Measurements from ENCODE around the gene PTPRC.

PTPRC gene

GRCh38 chr1:198633675-198634121 lies 5.1 kb upstream of the PTPRC start:
- no peak overlapping the region for H3K9ac ChIP-seq (ENCODE audit: low read length in 5 of 5)
- H3K4me1 ChIP-seq (ENCODE audit: control insufficient read depth in 5 of 5, insufficient read depth in 5 of 5, low read length in 5 of 5) = peaks cover 0 to 4% (median 0%) of the 10 kb centered on the region in 5 donors
- H3K27ac ChIP-seq (ENCODE audit: low read depth, low read length) = no peak overlapping the region
- H3K27me3 ChIP-seq (ENCODE audit: control insufficient read depth in 5 of 5, insufficient read depth in 4 of 5, low read length in 5 of 5) = no peaks in the 10 kb centered on the region
- H3K9me3 ChIP-seq (ENCODE audit: control insufficient read depth in 5 of 5, low read length in 5 of 5) = no peaks in the 10 kb centered on the region
- H3K4me3 ChIP-seq (ENCODE audit: low read depth in 1 of 5, low read length in 5 of 5) = no peak overlapping the region
- no peaks in the 10 kb centered on the region for H3K36me3 ChIP-seq (ENCODE audit: control insufficient read depth in 5 of 5, insufficient read depth in 5 of 5, low read length in 5 of 5)

GRCh38 chr1:198635964-198636363 lies 2.9 kb upstream of the PTPRC start:
- H3K9me3 ChIP-seq (ENCODE audit: control insufficient read depth in 5 of 5, low read length in 5 of 5) = no peaks in the 10 kb centered on the region
- no peak overlapping the region for H3K27ac ChIP-seq (ENCODE audit: low read depth, low read length)
- H3K4me3 ChIP-seq (ENCODE audit: low read depth in 1 of 5, low read length in 5 of 5) = no peak overlapping the region
- H3K9ac ChIP-seq (ENCODE audit: low read length in 5 of 5) = no peak overlapping the region
- no peaks in the 10 kb centered on the region for H3K36me3 ChIP-seq (ENCODE audit: control insufficient read depth in 5 of 5, insufficient read depth in 5 of 5, low read length in 5 of 5)
- peaks cover 0 to 4% (median 0%) of the 10 kb centered on the region in 5 donors for H3K4me1 ChIP-seq (ENCODE audit: control insufficient read depth in 5 of 5, insufficient read depth in 5 of 5, low read length in 5 of 5)
- H3K27me3 ChIP-seq (ENCODE audit: control insufficient read depth in 5 of 5, insufficient read depth in 4 of 5, low read length in 5 of 5) = no peaks in the 10 kb centered on the region

- Histone ChIP-seq H3K27me3 (ENCODE audit: control insufficient read depth in 5 of 5, insufficient read depth in 4 of 5, low read length in 5 of 5) (no peaks in the 10 kb centered on the region), H3K9me3 (ENCODE audit: control insufficient read depth in 5 of 5, low read length in 5 of 5) (no peaks in the 10 kb centered on the region), H3K27ac (ENCODE audit: low read depth, low read length) (no peak overlapping the region), H3K4me1 (ENCODE audit: control insufficient read depth in 5 of 5, insufficient read depth in 5 of 5, low read length in 5 of 5) (peaks cover 0 to 4% (median 0%) of the 10 kb centered on the region in 5 donors), H3K9ac (ENCODE audit: low read length in 5 of 5) (no peak overlapping the region), H3K36me3 (ENCODE audit: control insufficient read depth in 5 of 5, insufficient read depth in 5 of 5, low read length in 5 of 5) (no peaks in the 10 kb centered on the region), H3K4me3 (ENCODE audit: low read depth in 1 of 5, low read length in 5 of 5) (no peak overlapping the region)
Measured at GRCh38 chr1:198636391-198636790, 2.4 kb upstream of the PTPRC start.

GRCh38 chr1:198637157-198637556 lies 1.7 kb upstream of the PTPRC start:
- Histone ChIP-seq H3K9ac (ENCODE audit: low read length in 5 of 5) (no peak overlapping the region), H3K4me3 (ENCODE audit: low read depth in 1 of 5, low read length in 5 of 5) (no peak overlapping the region), H3K27me3 (ENCODE audit: control insufficient read depth in 5 of 5, insufficient read depth in 4 of 5, low read length in 5 of 5) (no peaks in the 10 kb centered on the region), H3K27ac (ENCODE audit: low read depth, low read length) (no peak overlapping the region), H3K4me1 (ENCODE audit: control insufficient read depth in 5 of 5, insufficient read depth in 5 of 5, low read length in 5 of 5) (peaks cover 0 to 4% (median 0%) of the 10 kb centered on the region in 5 donors), H3K36me3 (ENCODE audit: control insufficient read depth in 5 of 5, insufficient read depth in 5 of 5, low read length in 5 of 5) (no peaks in the 10 kb centered on the region), H3K9me3 (ENCODE audit: control insufficient read depth in 5 of 5, low read length in 5 of 5) (no peaks in the 10 kb centered on the region)

GRCh38 chr1:198637916-198638437 lies 863 bp upstream of the PTPRC start:
- H3K4me1 ChIP-seq (ENCODE audit: control insufficient read depth in 5 of 5, insufficient read depth in 5 of 5, low read length in 5 of 5) = peaks cover 0 to 4% (median 0%) of the 10 kb centered on the region in 5 donors
- no peak overlapping the region for H3K27ac ChIP-seq (ENCODE audit: low read depth, low read length)
- no peak overlapping the region for H3K4me3 ChIP-seq (ENCODE audit: low read depth in 1 of 5, low read length in 5 of 5)
- no peaks in the 10 kb centered on the region for H3K27me3 ChIP-seq (ENCODE audit: control insufficient read depth in 5 of 5, insufficient read depth in 4 of 5, low read length in 5 of 5)
- no peaks in the 10 kb centered on the region for H3K9me3 ChIP-seq (ENCODE audit: control insufficient read depth in 5 of 5, low read length in 5 of 5)
- H3K9ac ChIP-seq (ENCODE audit: low read length in 5 of 5) = no peak overlapping the region
- H3K36me3 ChIP-seq (ENCODE audit: control insufficient read depth in 5 of 5, insufficient read depth in 5 of 5, low read length in 5 of 5) = no peaks in the 10 kb centered on the region

- no peak overlapping the region for H3K4me3 ChIP-seq (ENCODE audit: low read depth in 1 of 5, low read length in 5 of 5)
- H3K27ac ChIP-seq (ENCODE audit: low read depth, low read length) = no peak overlapping the region
- no peaks in the 10 kb centered on the region for H3K27me3 ChIP-seq (ENCODE audit: control insufficient read depth in 5 of 5, insufficient read depth in 4 of 5, low read length in 5 of 5)
- no peaks in the 10 kb centered on the region for H3K9me3 ChIP-seq (ENCODE audit: control insufficient read depth in 5 of 5, low read length in 5 of 5)
- no peaks in the 10 kb centered on the region for H3K36me3 ChIP-seq (ENCODE audit: control insufficient read depth in 5 of 5, insufficient read depth in 5 of 5, low read length in 5 of 5)
- no peak overlapping the region for H3K9ac ChIP-seq (ENCODE audit: low read length in 5 of 5)
- peaks cover 0 to 4% (median 0%) of the 10 kb centered on the region in 5 donors for H3K4me1 ChIP-seq (ENCODE audit: control insufficient read depth in 5 of 5, insufficient read depth in 5 of 5, low read length in 5 of 5)
Measured at GRCh38 chr1:198638441-198638840, 399 bp upstream of the PTPRC start.

- Histone ChIP-seq H3K4me1 (ENCODE audit: control insufficient read depth in 5 of 5, insufficient read depth in 5 of 5, low read length in 5 of 5) (peaks cover 0 to 2% (median 0%) of the 10 kb centered on the region in 5 donors), H3K9me3 (ENCODE audit: control insufficient read depth in 5 of 5, low read length in 5 of 5) (no peaks in the 10 kb centered on the region), H3K36me3 (ENCODE audit: control insufficient read depth in 5 of 5, insufficient read depth in 5 of 5, low read length in 5 of 5) (no peaks in the 10 kb centered on the region), H3K9ac (ENCODE audit: low read length in 5 of 5) (peak overlapping the region in 1 of 5 donors; percentile 30), H3K27ac (ENCODE audit: low read depth, low read length) (no peak overlapping the region), H3K4me3 (ENCODE audit: low read depth in 1 of 5, low read length in 5 of 5) (peak overlapping the region; percentile 5 to 54 (median 35)), H3K27me3 (ENCODE audit: control insufficient read depth in 5 of 5, insufficient read depth in 4 of 5, low read length in 5 of 5) (no peaks in the 10 kb centered on the region)
Measured at GRCh38 chr1:198639671-198640143, 867 bp downstream of the PTPRC start.

- no peak overlapping the region for H3K27ac ChIP-seq (ENCODE audit: low read depth, low read length)
- peaks cover 0 to 2% (median 0%) of the 10 kb centered on the region in 5 donors for H3K4me1 ChIP-seq (ENCODE audit: control insufficient read depth in 5 of 5, insufficient read depth in 5 of 5, low read length in 5 of 5)
- H3K36me3 ChIP-seq (ENCODE audit: control insufficient read depth in 5 of 5, insufficient read depth in 5 of 5, low read length in 5 of 5) = no peaks in the 10 kb centered on the region
- H3K27me3 ChIP-seq (ENCODE audit: control insufficient read depth in 5 of 5, insufficient read depth in 4 of 5, low read length in 5 of 5) = no peaks in the 10 kb centered on the region
- H3K9ac ChIP-seq (ENCODE audit: low read length in 5 of 5) = peak overlapping the region in 1 of 5 donors; percentile 45
- no peaks in the 10 kb centered on the region for H3K9me3 ChIP-seq (ENCODE audit: control insufficient read depth in 5 of 5, low read length in 5 of 5)
- H3K4me3 ChIP-seq (ENCODE audit: low read depth in 1 of 5, low read length in 5 of 5) = peak overlapping the region in 3 of 5 donors; percentile 35 to 54 (median 40)
Measured at GRCh38 chr1:198640174-198640573, 1.3 kb downstream of the PTPRC start.

- H3K27me3 ChIP-seq (ENCODE audit: control insufficient read depth in 5 of 5, insufficient read depth in 4 of 5, low read length in 5 of 5) = no peaks in the 10 kb centered on the region
- H3K9me3 ChIP-seq (ENCODE audit: control insufficient read depth in 5 of 5, low read length in 5 of 5) = no peaks in the 10 kb centered on the region
- H3K9ac ChIP-seq (ENCODE audit: low read length in 5 of 5) = peak overlapping the region in 1 of 5 donors; percentile 52
- H3K36me3 ChIP-seq (ENCODE audit: control insufficient read depth in 5 of 5, insufficient read depth in 5 of 5, low read length in 5 of 5) = no peaks in the 10 kb centered on the region
- H3K27ac ChIP-seq (ENCODE audit: low read depth, low read length) = no peak overlapping the region
- H3K4me3 ChIP-seq (ENCODE audit: low read depth in 1 of 5, low read length in 5 of 5) = peak overlapping the region in 3 of 5 donors; percentile 35 to 49 (median 44)
- peaks cover 0 to 2% (median 0%) of the 10 kb centered on the region in 5 donors for H3K4me1 ChIP-seq (ENCODE audit: control insufficient read depth in 5 of 5, insufficient read depth in 5 of 5, low read length in 5 of 5)
Measured at GRCh38 chr1:198641501-198641900, 2.7 kb downstream of the PTPRC start.

GRCh38 chr1:198641966-198642668 lies 3.3 kb downstream of the PTPRC start:
- no peak overlapping the region for H3K27ac ChIP-seq (ENCODE audit: low read depth, low read length)
- H3K9ac ChIP-seq (ENCODE audit: low read length in 5 of 5) = no peak overlapping the region

More at GRCh38 chr1:198641966-198642668, 3.3 kb downstream of the PTPRC start:
- H3K4me1 ChIP-seq (ENCODE audit: control insufficient read depth in 5 of 5, insufficient read depth in 5 of 5, low read length in 5 of 5) = peaks cover 0 to 2% (median 0%) of the 10 kb centered on the region in 5 donors
- no peaks in the 10 kb centered on the region for H3K36me3 ChIP-seq (ENCODE audit: control insufficient read depth in 5 of 5, insufficient read depth in 5 of 5, low read length in 5 of 5)
- H3K4me3 ChIP-seq (ENCODE audit: low read depth in 1 of 5, low read length in 5 of 5) = no peak overlapping the region
- H3K9me3 ChIP-seq (ENCODE audit: control insufficient read depth in 5 of 5, low read length in 5 of 5) = no peaks in the 10 kb centered on the region
- no peaks in the 10 kb centered on the region for H3K27me3 ChIP-seq (ENCODE audit: control insufficient read depth in 5 of 5, insufficient read depth in 4 of 5, low read length in 5 of 5)

Measured in subcutaneous abdominal adipose tissue (tissue), 5 donors.